ENCODE measurements around the gene BTBD10. TPM values are rescaled to one million over a fixed set of nuclear protein-coding genes. Genes with fewer than 3 reads are reported as not detected.

Gene BTBD10
- total RNA-seq, 2 experiments from 2014 or later, result 13.3 to 14.8 TPM

GRCh38 chr11:13375798-13376197 is 87.2 kb downstream of the BTBD10 start:
- no peak for TF ChIP-seq CTCF (IDR thresholded peaks at IDR 0.05)
- Mint-ChIP-seq H3K4me3 (no peak overlapping the region), H3K27ac (no peak overlapping the region), H3K4me1 (ENCODE audit: low read depth) (no peaks in the 10 kb centered on the region), H3K36me3 (ENCODE audit: low read depth) (peaks cover 48% of the 10 kb centered on the region), H3K9me3 (no peaks in the 10 kb centered on the region), H3K27me3 (no peaks in the 10 kb centered on the region)
- Histone ChIP-seq H3K27ac (ENCODE audit: low read depth in 1 of 2, low read length in 2 of 2) (no peak overlapping the region), H3K9me3 (ENCODE audit: control insufficient read depth in 1 of 2, insufficient read depth in 1 of 2, low read length in 2 of 2) (no peaks in the 10 kb centered on the region), H3K36me3 (ENCODE audit: insufficient read depth, low read length) (peaks cover 100% of the 10 kb centered on the region), H3K4me1 (ENCODE audit: insufficient read depth, low read length) (no peaks in the 10 kb centered on the region), H3K4me3 (ENCODE audit: low read length) (no peak overlapping the region), H3K27me3 (ENCODE audit: control insufficient read depth in 1 of 2, insufficient read depth in 2 of 2, low read length in 2 of 2) (no peaks in the 10 kb centered on the region)
- ATAC-seq (ENCODE audit: poor library complexity), result no peak
- CTCF ChIA-PET, result no interaction called here
- no peak for DNase-seq
- intact Hi-C loops (cut with DNase I, micrococcal nuclease), result no loop called here
- POLR2A ChIA-PET, result interaction anchor here (1.6 kb wide), 1 partner anchor 13 kb away, joined by 3 read pairs; no protein-coding TSS in a partner anchor

- no peak overlapping the region for H3K27ac ChIP-seq (ENCODE audit: low read depth in 1 of 2, low read length in 2 of 2)
- H3K9me3 Mint-ChIP-seq, result no peaks in the 10 kb centered on the region
- H3K4me1 ChIP-seq (ENCODE audit: insufficient read depth, low read length), result no peaks in the 10 kb centered on the region
- CTCF ChIA-PET, result interaction anchor here (0.6 kb wide), 1 partner anchor 81 kb away, joined by 3 read pairs; no protein-coding TSS in a partner anchor
- no peaks in the 10 kb centered on the region for H3K9me3 ChIP-seq (ENCODE audit: control insufficient read depth in 1 of 2, insufficient read depth in 1 of 2, low read length in 2 of 2)
- DNase-seq (no peak), ATAC-seq (ENCODE audit: poor library complexity) (no peak)
- no peak overlapping the region for H3K4me3 Mint-ChIP-seq
- H3K4me3 ChIP-seq (ENCODE audit: low read length), result no peak overlapping the region
- H3K36me3 Mint-ChIP-seq (ENCODE audit: low read depth), result peaks cover 26% of the 10 kb centered on the region
- H3K27me3 ChIP-seq (ENCODE audit: control insufficient read depth in 1 of 2, insufficient read depth in 2 of 2, low read length in 2 of 2), result no peaks in the 10 kb centered on the region
- no peak overlapping the region for H3K27ac Mint-ChIP-seq
- POLR2A ChIA-PET, result interaction anchor here (0.6 kb wide), 1 partner anchor 23 kb away, joined by 3 read pairs; no protein-coding TSS in a partner anchor
- no peaks in the 10 kb centered on the region for H3K27me3 Mint-ChIP-seq
- intact Hi-C loops (cut with DNase I, micrococcal nuclease), result no loop called here
- peaks cover 100% of the 10 kb centered on the region for H3K36me3 ChIP-seq (ENCODE audit: insufficient read depth, low read length)
- TF ChIP-seq CTCF (IDR thresholded peaks at IDR 0.05), result no peak
- H3K4me1 Mint-ChIP-seq (ENCODE audit: low read depth), result no peaks in the 10 kb centered on the region
These were observed 89.8 kb downstream of the BTBD10 start for GRCh38 chr11:13373216-13373615.

- no peak for TF ChIP-seq CTCF (IDR thresholded peaks at IDR 0.05)
- ChIA-PET POLR2A (no interaction called here), CTCF (no interaction called here)
- Histone ChIP-seq H3K36me3 (ENCODE audit: insufficient read depth, low read length) (peaks cover 99% of the 10 kb centered on the region), H3K4me3 (ENCODE audit: low read length) (no peak overlapping the region), H3K9me3 (ENCODE audit: control insufficient read depth in 1 of 2, insufficient read depth in 1 of 2, low read length in 2 of 2) (no peaks in the 10 kb centered on the region), H3K4me1 (ENCODE audit: insufficient read depth, low read length) (no peaks in the 10 kb centered on the region), H3K27me3 (ENCODE audit: control insufficient read depth in 1 of 2, insufficient read depth in 2 of 2, low read length in 2 of 2) (no peaks in the 10 kb centered on the region), H3K27ac (ENCODE audit: low read depth in 1 of 2, low read length in 2 of 2) (no peak overlapping the region)
- Mint-ChIP-seq H3K27ac (no peak overlapping the region), H3K27me3 (no peaks in the 10 kb centered on the region), H3K36me3 (ENCODE audit: low read depth) (peaks cover 55% of the 10 kb centered on the region), H3K4me3 (no peak overlapping the region), H3K9me3 (no peaks in the 10 kb centered on the region), H3K4me1 (ENCODE audit: low read depth) (no peaks in the 10 kb centered on the region)
- ATAC-seq (ENCODE audit: poor library complexity) (no peak), DNase-seq (no peak)
- intact Hi-C loops (cut with DNase I, micrococcal nuclease), result no loop called here
These were observed 95.0 kb downstream of the BTBD10 start for GRCh38 chr11:13368041-13368446.

Measured in CD4-positive, alpha-beta T cell (primary cell).